Right lobe of liver (tissue), 4 donors: ENCODE results near the gene AGPS.

ENCODE experiments used
- POLR2A ChIP-seq: fragments of 450-650 bp; IDR thresholded peaks from one replicate; pipeline ENCODE4 v1.6.1; 2017; ENCODE audit warnings: antibody characterized with exemption, mild to moderate bottlenecking
- TF ChIP-seq, protein P1 (sequence below), 4 donors: fragments of 200-600 bp in 3 of 4; fragments of 450-650 bp in 1 of 4; IDR thresholded peaks; one replicate each; pipeline versions ENCODE4 v1.5.1 to v1.8.0; 2016 to 2022; ENCODE audit warnings: antibody characterized with exemption in 4 of 4, mild to moderate bottlenecking in 2 of 4
- donor health status: DM: no; HTN: no; CAD: no.
- donor health status: DM: no; HTN: no; CAD: no.
- donor health status: DM: no; HTN: yes; CAD: no.

DNA sequence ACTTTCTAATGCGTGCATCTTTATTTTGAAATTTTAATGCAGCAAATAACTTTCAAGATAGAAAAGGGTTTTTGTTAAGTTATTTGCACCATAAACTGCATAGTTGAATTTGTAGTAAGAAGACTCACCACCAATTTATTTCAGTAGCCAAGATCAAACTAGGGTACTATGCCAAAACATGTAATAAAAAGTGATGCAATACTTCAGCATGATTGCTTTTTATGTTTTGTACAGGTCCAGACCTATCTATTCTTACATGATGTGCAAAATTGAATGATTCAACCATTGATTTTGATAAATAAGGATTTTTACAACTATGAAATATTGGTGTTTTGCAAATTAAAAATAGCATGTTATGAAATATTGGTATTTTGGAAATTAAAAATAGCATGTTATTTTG lies 26.7 kb downstream of the AGPS start:
- TF ChIP-seq, protein P1, sequence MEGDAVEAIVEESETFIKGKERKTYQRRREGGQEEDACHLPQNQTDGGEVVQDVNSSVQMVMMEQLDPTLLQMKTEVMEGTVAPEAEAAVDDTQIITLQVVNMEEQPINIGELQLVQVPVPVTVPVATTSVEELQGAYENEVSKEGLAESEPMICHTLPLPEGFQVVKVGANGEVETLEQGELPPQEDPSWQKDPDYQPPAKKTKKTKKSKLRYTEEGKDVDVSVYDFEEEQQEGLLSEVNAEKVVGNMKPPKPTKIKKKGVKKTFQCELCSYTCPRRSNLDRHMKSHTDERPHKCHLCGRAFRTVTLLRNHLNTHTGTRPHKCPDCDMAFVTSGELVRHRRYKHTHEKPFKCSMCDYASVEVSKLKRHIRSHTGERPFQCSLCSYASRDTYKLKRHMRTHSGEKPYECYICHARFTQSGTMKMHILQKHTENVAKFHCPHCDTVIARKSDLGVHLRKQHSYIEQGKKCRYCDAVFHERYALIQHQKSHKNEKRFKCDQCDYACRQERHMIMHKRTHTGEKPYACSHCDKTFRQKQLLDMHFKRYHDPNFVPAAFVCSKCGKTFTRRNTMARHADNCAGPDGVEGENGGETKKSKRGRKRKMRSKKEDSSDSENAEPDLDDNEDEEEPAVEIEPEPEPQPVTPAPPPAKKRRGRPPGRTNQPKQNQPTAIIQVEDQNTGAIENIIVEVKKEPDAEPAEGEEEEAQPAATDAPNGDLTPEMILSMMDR (IDR thresholded peaks at IDR 0.05), result no peak
- no peak for TF ChIP-seq POLR2A
